Fibroblast of lung (primary cell): ENCODE measurements around the gene CSAD. TPM values are rescaled to one million over a fixed set of nuclear protein-coding genes. Genes with fewer than 3 reads are reported as not detected.
A peak's percentile ranks its signal among the peaks of the same experiment; 100 is the strongest.

Source experiments
- DNase-seq, 2 donors: peaks; one replicate each; pipeline versions ENCODE4 v3.0.0 to v3.0.0-alpha.2; 2010; ENCODE audit warnings: low read depth in 2 of 2
- H2AFZ ChIP-seq: 2 replicates; pipeline ENCODE4 v1.5.1; 2012; ENCODE audit warnings: low read length, control low read depth, inconsistent platforms
- H3K27ac ChIP-seq: 2 replicates; pipeline ENCODE4 v1.5.1; 2011; ENCODE audit warnings: low read length, control low read depth; ENCODE audit not compliant: insufficient read depth
- H3K27me3 ChIP-seq: 2 replicates; pipeline ENCODE4 v1.5.1; 2011; ENCODE audit warnings: mild to moderate bottlenecking, low read length; ENCODE audit not compliant: control insufficient read depth, insufficient read depth
- H3K36me3 ChIP-seq: 2 replicates; pipeline ENCODE4 v1.5.1; 2011; ENCODE audit warnings: low read length; ENCODE audit not compliant: control insufficient read depth, insufficient read depth
- H3K4me1 ChIP-seq: 2 replicates; pipeline ENCODE4 v1.5.1; 2011; ENCODE audit warnings: low read length; ENCODE audit not compliant: control insufficient read depth, insufficient read depth; ENCODE audit errors: extremely low read depth
- H3K4me2 ChIP-seq: 2 replicates; pipeline ENCODE4 v1.5.1; 2011; ENCODE audit warnings: low read length, control low read depth; ENCODE audit not compliant: insufficient read depth; ENCODE audit errors: extremely low read depth
- H3K4me3 ChIP-seq, 4 experiments: fragments of 200-600 bp in 1 of 4; sonication (generic) in 1 of 4; replicated peaks in 1 of 4; 2 replicates each; pipeline ENCODE4 v1.5.1; 2011 to 2016; ENCODE audit warnings: low read length in 4 of 4, low read depth in 3 of 4, mild to moderate bottlenecking in 3 of 4, control low read depth in 2 of 4, inconsistent platforms in 1 of 4, mixed read lengths in 1 of 4; ENCODE audit not compliant: insufficient read depth in 1 of 4; ENCODE audit errors: control extremely low read depth in 1 of 4
- H3K79me2 ChIP-seq: 2 replicates; pipeline ENCODE4 v1.5.1; 2012; ENCODE audit warnings: mild to moderate bottlenecking, low read length, inconsistent platforms; ENCODE audit not compliant: control insufficient read depth, insufficient read depth
- H3K9ac ChIP-seq: 2 replicates; pipeline ENCODE4 v1.5.1; 2011; ENCODE audit warnings: mild to moderate bottlenecking, low read length, control low read depth; ENCODE audit not compliant: insufficient read depth
- H3K9me3 ChIP-seq: 2 replicates; pipeline ENCODE4 v1.5.1; 2012; ENCODE audit warnings: low read depth, low read length; ENCODE audit not compliant: control insufficient read depth, insufficient read depth
- H4K20me1 ChIP-seq: 2 replicates; pipeline ENCODE4 v1.5.1; 2011; ENCODE audit warnings: low read length; ENCODE audit not compliant: control insufficient read depth, insufficient read depth; ENCODE audit errors: extremely low read depth
- EZH2 ChIP-seq: IDR thresholded peaks from 2 replicates; pipeline ENCODE4 v1.5.1; 2012; ENCODE audit warnings: low read length, control low read depth, mild to moderate bottlenecking; ENCODE audit errors: missing control alignments
- polyA minus RNA-seq: library from RNA; depleted of rRNA, polyadenylated mRNA; stranded (reverse); fragments of >200 nt; gene quantifications from 2 replicates; pipeline ENCODE4 v1.2.3, GENCODE V29; 2011; ENCODE audit warnings: low replicate concordance
- polyA plus RNA-seq, 2 donors: library from polyadenylated mRNA; depleted of rRNA in 1 of 2; stranded (reverse) in 1 of 2; unstranded in 1 of 2; fragments of >200 nt; gene quantifications; 2 replicates each; pipeline ENCODE4 v1.2.1, GENCODE V29; 2011 to 2012; ENCODE audit warnings: missing spikeins in 1 of 2
- total RNA-seq: library from RNA; depleted of rRNA; stranded (reverse); fragments of >200 nt; gene quantifications from 2 replicates; pipeline ENCODE4 v1.2.1, GENCODE V29; 2014
- TF ChIP-seq, protein P1 (sequence below), 2 donors: IDR thresholded peaks in 1 of 2; conservative IDR thresholded peaks in 1 of 2; 1 replicate in 1 of 2; 2 replicates in 1 of 2; pipeline ENCODE4 v1.5.1; 2011 to 2012; ENCODE audit warnings: low read length in 2 of 2, control low read depth in 1 of 2, inconsistent platforms in 1 of 2, low read depth in 1 of 2, mild to moderate bottlenecking in 1 of 2

The CSAD gene, protein sequence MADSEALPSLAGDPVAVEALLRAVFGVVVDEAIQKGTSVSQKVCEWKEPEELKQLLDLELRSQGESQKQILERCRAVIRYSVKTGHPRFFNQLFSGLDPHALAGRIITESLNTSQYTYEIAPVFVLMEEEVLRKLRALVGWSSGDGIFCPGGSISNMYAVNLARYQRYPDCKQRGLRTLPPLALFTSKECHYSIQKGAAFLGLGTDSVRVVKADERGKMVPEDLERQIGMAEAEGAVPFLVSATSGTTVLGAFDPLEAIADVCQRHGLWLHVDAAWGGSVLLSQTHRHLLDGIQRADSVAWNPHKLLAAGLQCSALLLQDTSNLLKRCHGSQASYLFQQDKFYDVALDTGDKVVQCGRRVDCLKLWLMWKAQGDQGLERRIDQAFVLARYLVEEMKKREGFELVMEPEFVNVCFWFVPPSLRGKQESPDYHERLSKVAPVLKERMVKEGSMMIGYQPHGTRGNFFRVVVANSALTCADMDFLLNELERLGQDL
- 6.4 and 10.1 TPM in 2 replicates for total RNA-seq
- 6.9 and 7.8 TPM in 2 replicates for polyA plus RNA-seq
- polyA plus RNA-seq (2012): 5.5 and 7.9 TPM in 2 replicates
- 3.7 and 10.6 TPM in 2 replicates for polyA minus RNA-seq

DNA sequence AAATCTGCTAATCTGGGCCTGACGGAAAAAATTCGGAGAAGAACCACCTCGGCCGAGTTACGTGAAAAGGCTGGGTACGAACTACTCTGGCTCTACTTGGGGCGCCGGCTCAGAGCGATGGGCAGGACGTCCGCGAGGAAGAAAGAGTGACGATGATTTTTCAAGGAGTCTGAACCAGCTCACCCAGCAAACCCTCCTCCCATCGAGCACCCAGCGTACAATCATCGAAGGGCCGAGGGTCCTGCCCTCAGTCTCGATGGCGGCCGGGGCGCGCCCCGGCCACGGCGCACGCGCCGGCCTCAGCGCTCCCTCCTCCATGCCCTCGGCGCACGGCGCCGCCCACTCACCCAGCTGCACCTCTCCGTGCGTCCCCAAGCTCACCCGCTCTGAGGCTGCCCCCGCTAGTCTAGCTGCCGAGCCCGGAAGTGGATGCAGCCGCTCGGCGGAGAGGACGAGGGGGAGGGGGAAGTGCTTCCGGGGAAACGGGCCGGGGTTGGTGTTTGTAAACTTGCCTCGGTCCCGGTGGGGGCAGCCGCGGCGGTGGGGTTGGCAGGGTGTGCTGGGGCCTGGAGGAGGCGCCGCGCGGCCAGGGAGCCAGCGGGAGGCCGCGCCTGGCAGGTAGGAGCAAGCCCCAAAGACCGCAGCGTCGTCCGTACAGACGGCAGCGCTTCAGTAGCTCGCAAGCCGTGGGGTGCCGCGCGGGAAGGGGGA, at the start of gene CSAD, which contains the start of gene ZNF740:
Gene CSAD, minus strand, starts transcription at position 706 of the 711 bp plus-strand sequence. CDS start 7,455 bp downstream, outside the sequence.
Gene ZNF740, plus strand, starts transcription at position 503 of the 711 bp plus-strand sequence. CDS start 1,262 bp downstream, outside the sequence.
- peak within 1 kb of the TSS; percentile 92 for H3K27ac ChIP-seq
- H3K36me3 ChIP-seq: peaks cover 3% of the 10 kb centered on the region
- TF ChIP-seq, protein P1, sequence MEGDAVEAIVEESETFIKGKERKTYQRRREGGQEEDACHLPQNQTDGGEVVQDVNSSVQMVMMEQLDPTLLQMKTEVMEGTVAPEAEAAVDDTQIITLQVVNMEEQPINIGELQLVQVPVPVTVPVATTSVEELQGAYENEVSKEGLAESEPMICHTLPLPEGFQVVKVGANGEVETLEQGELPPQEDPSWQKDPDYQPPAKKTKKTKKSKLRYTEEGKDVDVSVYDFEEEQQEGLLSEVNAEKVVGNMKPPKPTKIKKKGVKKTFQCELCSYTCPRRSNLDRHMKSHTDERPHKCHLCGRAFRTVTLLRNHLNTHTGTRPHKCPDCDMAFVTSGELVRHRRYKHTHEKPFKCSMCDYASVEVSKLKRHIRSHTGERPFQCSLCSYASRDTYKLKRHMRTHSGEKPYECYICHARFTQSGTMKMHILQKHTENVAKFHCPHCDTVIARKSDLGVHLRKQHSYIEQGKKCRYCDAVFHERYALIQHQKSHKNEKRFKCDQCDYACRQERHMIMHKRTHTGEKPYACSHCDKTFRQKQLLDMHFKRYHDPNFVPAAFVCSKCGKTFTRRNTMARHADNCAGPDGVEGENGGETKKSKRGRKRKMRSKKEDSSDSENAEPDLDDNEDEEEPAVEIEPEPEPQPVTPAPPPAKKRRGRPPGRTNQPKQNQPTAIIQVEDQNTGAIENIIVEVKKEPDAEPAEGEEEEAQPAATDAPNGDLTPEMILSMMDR (conservative IDR thresholded peaks at IDR 0.05 in 1 of 2, IDR thresholded peaks at IDR 0.05 in 1 of 2; ENCODE audit: low read depth in 1 of 2, low read length in 2 of 2): no peak
- no peak for TF ChIP-seq EZH2
- no peaks in the 10 kb centered on the region for H4K20me1 ChIP-seq
- peak within 1 kb of the TSS; percentile 90 for H2AFZ ChIP-seq
- H3K9me3 ChIP-seq: no peaks in the 10 kb centered on the region
- peak within 1 kb of the TSS; percentile 90 for H3K4me2 ChIP-seq
- H3K4me1 ChIP-seq: peaks cover 10% of the 10 kb centered on the region
- H3K4me3 ChIP-seq: peak within 1 kb of the TSS; percentile 77 to 83 (median 81)
- H3K79me2 ChIP-seq: peaks cover 16% of the 10 kb centered on the region
- no peaks in the 10 kb centered on the region for H3K27me3 ChIP-seq
- peak; percentile 97 for DNase-seq
- H3K9ac ChIP-seq: peak within 1 kb of the TSS; percentile 77

DNA sequence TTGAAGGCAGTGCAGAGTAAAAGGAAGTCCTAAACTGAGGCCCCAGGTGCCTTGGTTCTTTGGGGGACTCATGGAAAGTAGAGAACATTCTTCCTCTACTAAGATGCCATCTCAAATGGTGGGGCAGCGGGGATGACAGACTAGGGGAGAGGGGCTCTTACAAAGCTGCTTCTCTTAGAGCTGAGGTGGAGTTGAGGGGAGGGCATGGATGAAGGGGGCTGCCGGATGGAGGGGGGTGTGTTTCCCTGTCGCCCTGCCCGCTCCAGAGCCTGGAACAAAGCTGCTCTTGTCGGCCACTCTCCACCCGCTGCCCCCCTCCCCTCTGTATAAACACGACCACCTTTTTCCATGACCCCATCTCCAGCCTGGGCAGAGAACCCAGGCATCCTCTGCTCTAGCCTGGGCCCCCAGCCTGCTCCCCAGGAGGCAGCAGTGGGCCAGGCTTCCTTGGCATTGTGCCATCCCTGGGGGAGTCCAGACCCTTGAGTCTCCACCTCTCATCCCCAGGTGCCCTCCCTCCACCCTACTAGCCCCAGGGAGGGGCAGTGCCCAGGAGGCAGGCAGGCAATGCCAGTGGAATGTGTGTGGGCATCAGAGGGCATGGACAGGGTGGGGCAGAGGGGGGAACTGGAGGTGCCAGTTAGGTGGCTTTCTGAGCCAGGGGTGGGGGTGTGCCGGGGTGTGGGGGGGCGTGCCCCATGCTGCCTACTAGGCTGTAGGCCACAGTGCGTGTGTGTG, 49.6 kb upstream of the CSAD start:
- Histone ChIP-seq H3K4me3 (peak overlapping the region in 1 of 4 experiments; percentile 91), H3K4me1 (peaks cover 19% of the 10 kb centered on the region), H3K9me3 (no peaks in the 10 kb centered on the region), H3K9ac (no peak overlapping the region), H3K79me2 (no peaks in the 10 kb centered on the region), H4K20me1 (no peaks in the 10 kb centered on the region), H3K27ac (no peak overlapping the region), H3K4me2 (peak overlapping the region; percentile 69), H3K36me3 (peaks cover 3% of the 10 kb centered on the region), H3K27me3 (no peaks in the 10 kb centered on the region), H2AFZ (no peak overlapping the region)
- TF ChIP-seq, protein P1 (conservative IDR thresholded peaks at IDR 0.05 in 1 of 2, IDR thresholded peaks at IDR 0.05 in 1 of 2; ENCODE audit: low read depth in 1 of 2, low read length in 2 of 2): no peak
- TF ChIP-seq EZH2: no peak
- DNase-seq: no peak
